Ramos (cell line): ENCODE results near the gene UST.

Source experiments
- in situ Hi-C: fragments of 300-500 bp; cut with MboI; formaldehyde crosslinking; loops from one replicate; pipeline ENCODE4 v1.14.3; 2022; ENCODE audit warnings: low sequenced_read_pairs; ENCODE audit not compliant: unreplicated experiment

UST gene

DNA sequence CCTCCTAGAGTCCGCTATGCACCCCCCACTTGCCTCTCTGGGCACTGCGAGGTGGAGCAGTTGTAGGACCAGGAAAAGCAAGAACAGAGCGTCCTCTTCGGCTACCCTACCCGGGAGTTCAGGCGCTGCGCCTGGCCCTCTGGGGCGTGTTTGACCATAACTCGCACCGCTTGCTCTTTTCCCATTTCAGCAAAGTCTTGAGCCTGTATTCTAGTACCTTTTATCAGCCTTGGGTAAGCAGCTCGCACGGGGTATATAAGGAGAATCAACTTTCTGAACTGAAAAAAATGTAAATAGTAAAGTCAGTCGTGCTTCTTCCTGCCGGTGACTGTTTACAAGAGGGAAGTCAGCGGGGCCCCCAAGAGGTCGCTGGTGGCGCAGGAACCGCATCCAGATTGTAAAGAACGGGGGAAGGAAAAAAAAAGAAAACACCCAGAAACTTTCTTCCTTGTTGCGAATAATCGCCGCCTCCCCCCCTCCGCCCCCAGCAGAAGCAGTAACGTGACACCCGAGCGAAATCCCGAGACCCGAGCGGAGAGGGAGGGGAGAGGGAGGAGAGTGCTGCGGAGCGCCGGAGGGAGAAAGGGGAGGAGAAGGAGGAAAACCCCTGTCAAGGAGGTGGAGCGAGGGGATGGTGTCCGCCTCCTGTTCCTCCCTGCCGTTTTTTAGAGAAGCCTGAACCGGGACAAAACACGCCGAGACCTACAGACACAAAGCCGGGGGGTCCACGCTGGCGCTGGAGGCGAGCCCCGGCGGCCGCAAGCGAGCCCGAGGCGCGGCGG is at the start of gene UST:
TSS of gene UST (plus strand) at position 668 of the 782 bp plus-strand sequence. CDS start 401 bp downstream, outside the sequence.
- in situ Hi-C loops = no loop called here

- in situ Hi-C loops = no loop called here
These were observed 48.9 kb upstream of the UST start for GRCh38 chr6:148697895-148698440.

DNA sequence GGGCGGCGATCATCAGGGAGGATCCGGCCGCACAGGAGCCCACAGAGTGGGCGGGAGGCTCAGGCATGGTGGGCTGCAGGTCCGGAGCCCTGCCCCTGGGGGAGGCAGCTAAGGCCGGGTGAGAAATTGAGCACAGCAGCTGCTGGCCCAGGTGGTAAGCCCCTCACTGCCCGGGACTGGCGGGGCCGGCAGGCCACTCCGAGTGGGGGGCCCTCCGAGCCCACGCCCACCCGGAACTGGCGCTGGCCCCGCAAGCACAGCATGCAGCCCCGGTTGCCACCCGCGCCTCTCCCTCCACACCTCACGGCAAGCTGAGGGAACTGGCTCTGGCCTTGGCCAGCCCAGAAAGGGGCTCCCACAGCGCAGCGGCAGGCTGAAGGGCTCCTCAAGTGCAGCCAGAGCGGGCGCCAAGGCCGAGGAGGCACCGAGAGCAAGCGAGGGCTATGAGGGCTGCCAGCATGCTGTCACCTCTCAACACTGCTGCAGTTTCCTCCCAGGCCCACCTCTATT is 48.1 kb upstream of the UST start:
- in situ Hi-C loops = no loop called here

GRCh38 chr6:148700047-148700715 is 46.6 kb upstream of the UST start:
- in situ Hi-C loops = no loop called here

- in situ Hi-C loops = no loop called here
These were observed 46.0 kb upstream of the UST start for GRCh38 chr6:148700741-148701311.

DNA sequence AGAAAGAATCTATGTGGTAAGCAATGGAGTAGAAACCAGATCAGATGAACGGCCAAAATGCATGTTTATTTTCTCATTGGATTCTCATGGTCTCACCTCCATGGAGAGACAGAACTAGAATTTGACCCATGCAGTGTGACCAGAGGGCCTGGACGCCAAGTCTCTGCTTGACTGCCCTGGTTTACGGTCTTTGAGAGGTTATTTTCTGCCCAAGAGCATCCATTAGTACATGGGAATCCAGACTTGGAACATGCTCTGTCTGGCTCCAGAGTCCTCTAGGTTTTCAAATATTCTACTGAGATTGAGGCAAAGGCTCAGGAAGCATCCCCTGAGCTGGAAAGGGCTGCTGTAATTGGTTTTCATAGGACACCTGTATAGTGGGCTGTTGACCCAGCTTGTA is 45.5 kb upstream of the UST start:
- in situ Hi-C loops = no loop called here

DNA sequence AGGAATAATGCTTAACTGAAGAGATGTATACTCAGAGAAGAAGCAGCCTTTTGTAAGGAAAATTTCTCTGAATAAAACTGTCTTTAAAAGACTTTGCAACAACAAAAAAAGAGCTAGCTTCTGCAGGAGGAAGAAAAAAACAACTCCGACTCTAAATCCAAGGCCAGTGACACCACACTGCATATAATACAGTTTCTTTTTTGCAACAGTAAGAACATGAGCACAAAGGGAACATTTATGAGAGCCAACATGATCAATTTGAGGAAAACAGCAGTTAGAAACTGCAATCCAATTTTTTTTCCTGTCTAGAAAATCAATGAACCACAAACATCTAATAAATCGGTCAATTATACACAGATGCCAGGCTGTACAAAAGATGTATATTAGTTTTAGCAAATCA is 42.9 kb upstream of the UST start:
- in situ Hi-C loops = no loop called here

- in situ Hi-C loops = no loop called here
These were observed 42.2 kb upstream of the UST start for GRCh38 chr6:148704400-148705246.

GRCh38 chr6:148708707-148709106 is 38.1 kb upstream of the UST start:
- in situ Hi-C loops = no loop called here

DNA sequence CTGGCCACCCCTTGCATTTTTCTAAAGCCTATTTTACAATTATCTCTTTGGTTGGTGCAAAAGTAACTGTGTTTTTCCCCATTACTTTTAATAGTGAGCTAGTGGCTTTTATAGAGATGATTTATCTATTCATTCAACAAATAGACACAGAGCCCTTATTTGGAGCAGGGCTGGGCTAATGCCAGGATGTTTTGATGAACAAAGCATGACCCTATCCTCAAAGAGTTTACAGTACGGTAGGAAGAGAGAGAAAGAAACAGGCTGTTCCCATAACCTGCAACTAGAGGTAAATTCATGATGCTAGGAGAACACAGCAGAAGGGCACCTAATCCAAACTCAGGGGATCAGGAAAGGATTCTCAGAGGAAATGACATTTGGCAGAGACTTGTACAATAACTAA is 37.3 kb upstream of the UST start:
- in situ Hi-C loops = no loop called here

DNA sequence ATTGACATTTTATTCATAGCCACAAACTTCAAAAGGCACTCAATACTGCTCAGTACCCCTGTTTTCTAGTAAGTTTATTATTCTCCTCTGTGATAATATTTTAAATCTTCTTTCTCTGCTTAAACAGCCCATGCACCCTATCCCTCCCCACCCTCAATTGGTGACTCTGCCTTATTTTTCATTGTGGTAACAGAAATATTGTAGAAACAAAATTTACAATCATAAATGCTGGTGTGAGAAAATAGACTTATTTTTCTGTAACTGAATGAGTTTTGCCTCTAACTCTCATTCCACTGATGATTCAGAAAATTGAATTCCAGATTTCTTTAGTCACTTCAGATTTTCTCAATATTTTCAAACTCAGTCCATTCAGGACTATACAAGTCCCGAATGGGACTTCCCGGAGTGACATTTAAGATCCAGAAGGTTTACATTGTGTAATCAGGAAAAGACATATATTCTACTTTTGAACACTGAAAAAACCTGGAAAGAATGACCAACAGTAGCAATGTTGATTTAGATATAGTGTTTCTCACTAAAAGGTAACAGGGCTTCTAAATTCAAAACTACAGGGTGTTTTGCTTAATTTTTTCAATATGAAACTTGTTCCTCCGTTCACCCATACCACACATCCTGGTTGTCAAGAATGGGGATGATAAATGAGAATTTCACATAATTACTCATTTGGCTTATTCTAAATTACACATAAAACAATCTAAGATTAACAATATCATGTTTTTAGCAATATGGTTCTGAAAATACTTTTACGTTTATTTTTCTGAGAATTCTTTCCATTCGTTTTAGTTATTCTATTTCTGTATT is 34.8 kb upstream of the UST start:
- in situ Hi-C loops = no loop called here

- in situ Hi-C loops = no loop called here
These were observed 33.6 kb upstream of the UST start for GRCh38 chr6:148713033-148713738.

DNA sequence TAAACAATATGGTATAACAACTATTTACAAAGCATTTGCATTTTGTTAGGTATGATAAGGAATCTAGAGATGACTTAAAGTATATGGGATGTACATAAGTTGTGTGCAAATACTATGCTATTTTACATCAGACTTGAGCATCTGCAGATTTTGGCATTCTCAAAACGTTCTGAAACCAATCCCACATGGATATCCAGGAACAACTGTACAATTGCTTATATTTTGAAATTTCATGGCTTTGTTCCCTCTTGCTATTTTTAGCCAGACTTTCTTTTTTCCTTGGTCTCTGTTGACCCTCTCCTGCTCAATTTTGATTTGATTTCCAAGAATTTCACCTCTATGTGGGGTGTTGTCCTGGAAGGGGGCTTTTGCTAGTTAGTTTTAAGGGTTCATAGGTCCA is 32.9 kb upstream of the UST start:
- in situ Hi-C loops = no loop called here

GRCh38 chr6:148716811-148717210 is 30.0 kb upstream of the UST start:
- in situ Hi-C loops = no loop called here

GRCh38 chr6:148720406-148720805 is 26.4 kb upstream of the UST start:
- in situ Hi-C loops = no loop called here

- in situ Hi-C loops = no loop called here
These were observed 25.9 kb upstream of the UST start for GRCh38 chr6:148720897-148721296.

GRCh38 chr6:148723484-148723883 is 23.3 kb upstream of the UST start:
- in situ Hi-C loops = no loop called here

DNA sequence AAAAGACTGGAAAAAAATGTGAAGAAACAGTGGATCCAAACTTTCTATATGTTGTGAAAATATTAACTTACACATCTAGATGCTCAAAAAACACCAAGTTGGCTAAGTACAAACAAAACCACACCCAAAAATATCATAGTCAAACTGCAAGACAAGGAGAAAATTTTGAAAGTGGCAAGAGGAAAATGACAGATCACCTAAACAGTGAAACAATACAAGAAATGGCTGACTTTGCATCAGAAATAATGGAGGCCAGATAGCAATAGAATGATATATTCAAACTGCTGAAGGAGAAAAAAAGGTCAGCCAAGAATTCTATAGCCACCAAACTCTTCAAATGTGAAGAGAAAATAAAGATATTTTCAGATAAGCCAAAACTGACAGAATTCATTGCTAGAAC is 22.4 kb upstream of the UST start:
- in situ Hi-C loops = no loop called here

- in situ Hi-C loops = no loop called here
These were observed 19.7 kb upstream of the UST start for GRCh38 chr6:148727104-148727503.
